Stimulated activated CD4-positive, alpha-beta T cell treated with anti-CD3 and anti-CD28 coated beads, Interleukin-12 subunit alpha, Interleukin-12 subunit beta, amount 100 ng/mL, for 4 hours (primary cell): ENCODE data around the gene GNG12.

Source experiments
- DNase-seq: peaks from one replicate; pipeline ENCODE4 v3.0.0-alpha.2; 2020

GNG12 gene

DNA sequence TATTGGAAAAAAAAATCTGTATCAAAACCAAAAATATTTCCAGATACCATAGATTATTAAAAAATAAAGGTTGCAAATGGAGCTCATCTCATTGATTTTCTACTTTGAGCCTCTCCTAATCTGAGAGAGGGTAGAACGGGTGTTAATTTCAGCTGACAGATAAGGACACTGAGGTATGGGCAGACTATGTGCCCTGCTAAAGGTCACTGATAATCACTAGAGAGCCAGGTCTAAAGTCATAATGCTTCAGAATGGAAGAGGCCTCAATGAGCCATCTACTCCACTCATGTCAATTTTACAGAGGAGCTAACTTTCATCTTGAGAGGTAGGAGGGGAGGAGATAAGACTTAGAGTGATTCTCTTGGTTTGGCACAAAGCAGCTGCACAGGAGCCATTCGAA, 21.0 kb downstream of the GNG12 start:
- DNase-seq, result no peak

DNA sequence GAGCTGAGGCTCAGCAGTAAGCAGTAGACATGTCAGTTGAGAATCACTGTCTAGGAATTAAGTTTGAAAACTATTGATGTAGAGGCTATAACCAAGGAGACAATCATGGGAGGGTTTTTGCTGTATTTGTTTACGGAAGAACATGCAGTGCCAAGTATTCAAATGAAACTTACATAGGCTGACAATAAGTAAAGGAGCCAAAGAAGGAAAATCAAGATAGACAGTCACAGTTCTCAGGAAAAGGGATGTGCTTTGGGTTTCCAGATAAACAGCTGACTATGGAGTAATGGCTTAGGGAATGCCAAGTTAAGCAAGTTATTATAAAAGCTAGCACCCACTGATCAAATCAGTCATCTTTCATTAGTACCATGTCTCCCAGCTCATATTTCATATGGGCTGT, 21.5 kb downstream of the GNG12 start:
- no peak for DNase-seq

DNA sequence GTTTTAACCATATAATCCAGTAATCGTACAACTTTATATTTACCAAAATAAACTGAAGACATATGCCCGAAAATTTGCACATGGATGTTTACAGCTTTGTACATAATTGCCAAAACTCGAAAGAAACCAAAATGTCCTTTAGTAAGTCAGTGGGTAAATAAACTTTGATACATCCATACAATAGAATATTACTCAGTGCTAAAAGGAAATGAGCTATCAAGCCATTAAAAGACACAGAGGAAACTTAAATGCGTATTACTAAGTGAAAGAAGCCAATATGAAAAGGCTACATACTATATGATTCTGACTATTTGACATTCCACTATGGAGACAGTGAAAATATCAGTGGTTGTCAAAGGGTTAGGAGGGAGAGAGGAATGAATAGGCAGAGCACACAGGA, 23.4 kb downstream of the GNG12 start:
- no peak for DNase-seq

DNA sequence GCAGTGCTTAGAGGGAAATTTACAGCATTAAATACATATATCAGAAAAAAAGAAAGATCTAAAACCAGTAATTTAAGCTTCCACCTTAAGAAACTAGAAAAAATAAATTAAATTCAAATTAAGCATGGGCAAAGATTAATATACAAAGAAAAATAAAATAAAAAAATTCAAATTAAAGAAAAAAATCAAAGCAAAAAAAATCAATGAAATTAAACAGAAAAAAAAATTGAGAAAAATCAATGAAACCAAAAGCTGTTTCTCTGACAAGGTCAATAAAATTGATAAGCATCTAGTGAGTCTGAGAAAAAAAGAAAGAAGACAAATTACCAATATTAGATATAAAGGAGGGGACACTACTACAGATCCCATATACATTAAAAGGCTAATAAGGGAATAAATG, 26.0 kb downstream of the GNG12 start:
- no peak for DNase-seq

DNA sequence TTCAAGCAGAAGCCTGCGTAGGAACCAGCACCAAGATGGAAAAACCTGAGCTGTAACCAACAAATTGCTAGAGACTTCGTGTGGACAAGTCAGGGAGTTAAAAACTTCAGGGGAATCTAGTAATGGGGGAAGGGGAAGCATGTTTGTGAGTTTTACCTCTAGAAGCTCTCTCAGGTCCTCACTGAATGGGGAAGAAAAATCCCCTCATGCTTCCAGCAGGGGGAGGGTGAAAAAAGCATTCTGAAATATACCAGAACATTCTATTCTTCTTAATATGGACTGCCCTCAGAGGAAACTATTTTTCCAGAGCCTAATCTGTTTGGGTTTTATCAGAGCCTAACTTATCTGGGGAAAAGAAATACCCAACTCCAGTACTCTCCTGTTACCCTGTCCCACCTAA, 28.6 kb downstream of the GNG12 start:
- DNase-seq, result no peak

DNA sequence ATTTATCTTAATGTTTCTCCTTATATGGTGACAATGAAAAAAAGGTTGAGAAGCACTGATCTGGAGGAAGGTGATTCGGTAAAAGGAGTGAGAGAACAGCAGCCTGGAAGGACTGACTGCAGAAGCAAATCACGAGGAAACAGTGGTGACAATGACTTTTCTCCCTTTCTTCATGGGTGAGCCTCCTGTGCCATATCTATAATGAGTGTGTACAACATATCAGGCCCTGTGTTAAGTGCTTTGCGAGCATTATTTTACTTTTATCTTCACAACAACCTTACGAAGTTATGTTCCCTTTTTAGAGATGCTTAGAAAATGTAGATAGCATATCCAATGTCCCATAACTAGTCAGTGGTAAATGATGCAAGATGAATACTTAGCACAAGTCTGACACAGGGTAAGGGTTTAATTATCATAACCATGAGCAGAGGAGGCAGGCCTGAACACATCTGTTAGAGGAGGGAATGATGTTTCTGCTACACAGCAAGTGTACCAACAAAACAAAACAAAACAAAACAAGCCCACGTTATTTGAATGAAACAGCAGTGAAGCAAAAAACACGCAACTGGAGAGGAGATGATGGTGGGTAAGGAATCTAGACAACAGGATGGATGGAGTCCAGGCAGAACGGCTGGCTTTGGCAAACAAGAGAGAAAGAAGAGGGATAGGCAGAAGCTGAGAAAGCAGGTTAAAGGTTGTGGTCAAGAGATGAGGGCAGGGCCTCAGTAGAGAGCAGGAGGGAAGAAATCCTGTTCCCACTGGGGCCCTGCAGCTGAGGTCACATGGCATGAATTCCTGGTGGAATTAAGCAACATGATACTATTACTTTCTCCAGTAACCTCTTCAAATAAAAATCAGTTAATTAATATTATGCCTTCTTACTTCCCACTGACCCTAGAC, 29.6 kb downstream of the GNG12 start:
- no peak for DNase-seq

DNA sequence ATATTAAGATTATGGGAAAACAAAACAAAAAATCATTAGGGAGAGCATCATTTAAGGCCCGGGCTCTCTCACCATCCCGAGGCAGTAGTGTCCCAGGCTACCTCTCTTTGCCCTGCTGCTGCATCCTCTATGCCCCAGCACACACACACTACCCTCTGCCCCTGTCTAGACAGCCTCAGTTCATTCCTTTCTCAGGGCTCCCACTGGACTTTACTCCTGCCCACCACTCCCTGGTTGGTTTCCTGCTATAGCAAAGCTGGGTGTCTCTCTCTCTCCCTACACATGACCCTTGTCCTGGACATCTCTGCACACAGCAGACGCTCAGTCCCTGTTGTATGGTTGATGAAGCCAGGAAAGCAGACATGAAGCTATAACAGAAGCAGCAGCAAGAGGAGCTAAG, 30.7 kb downstream of the GNG12 start:
- no peak for DNase-seq

DNA sequence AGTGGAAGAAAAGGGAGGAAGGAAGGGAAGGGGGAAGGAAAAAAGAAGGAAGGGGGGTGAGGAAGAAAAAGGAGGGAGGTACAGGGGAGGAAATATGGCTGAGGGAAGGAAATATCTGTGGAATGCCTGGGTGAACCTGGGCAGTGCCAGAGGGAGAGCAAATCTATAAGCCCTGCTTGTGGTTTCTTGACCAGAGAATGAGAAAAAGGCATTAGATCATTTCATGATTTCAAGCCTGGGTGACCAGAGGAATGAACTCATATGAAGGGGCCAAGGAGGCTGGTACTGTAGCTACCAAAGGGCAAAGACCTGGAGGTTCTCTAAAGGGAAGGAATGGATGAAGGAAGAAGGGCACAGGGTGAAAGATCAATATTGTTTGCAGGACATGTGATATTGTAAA, 31.4 kb downstream of the GNG12 start:
- DNase-seq, result no peak

DNA sequence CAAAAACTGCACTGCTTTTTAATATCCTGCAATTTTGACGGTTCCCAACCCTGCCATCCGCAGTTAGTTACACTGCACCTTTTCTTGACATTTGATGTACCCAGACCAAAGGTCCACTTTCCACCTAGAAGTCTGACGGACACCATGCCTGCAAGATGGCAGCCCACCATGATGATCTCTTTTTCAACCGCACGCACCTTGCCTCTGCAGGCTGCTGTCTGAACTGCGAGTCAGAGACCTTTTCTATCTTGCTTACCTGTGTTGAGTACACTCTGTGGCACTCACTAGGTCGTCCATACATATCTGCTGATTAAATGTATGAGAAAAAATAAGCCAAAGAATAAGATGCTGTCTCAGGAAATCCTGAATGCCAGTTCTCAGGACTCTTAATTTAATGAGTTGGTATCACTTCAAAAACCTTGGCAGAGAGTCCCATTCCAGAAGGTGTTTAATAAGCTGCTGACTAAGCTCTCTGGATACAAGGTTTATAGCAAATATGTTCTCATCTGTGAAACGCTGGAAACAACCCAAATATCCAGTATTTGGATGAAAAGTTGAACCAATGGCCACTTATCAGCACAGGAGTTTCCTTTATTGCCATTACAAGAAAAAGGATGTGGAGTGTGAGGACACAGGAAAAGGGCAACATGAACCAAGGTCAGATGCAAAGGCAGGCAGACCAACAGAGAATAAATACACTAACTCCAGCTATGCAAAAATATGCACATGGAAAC, 37.9 kb downstream of the GNG12 start:
- no peak for DNase-seq

DNA sequence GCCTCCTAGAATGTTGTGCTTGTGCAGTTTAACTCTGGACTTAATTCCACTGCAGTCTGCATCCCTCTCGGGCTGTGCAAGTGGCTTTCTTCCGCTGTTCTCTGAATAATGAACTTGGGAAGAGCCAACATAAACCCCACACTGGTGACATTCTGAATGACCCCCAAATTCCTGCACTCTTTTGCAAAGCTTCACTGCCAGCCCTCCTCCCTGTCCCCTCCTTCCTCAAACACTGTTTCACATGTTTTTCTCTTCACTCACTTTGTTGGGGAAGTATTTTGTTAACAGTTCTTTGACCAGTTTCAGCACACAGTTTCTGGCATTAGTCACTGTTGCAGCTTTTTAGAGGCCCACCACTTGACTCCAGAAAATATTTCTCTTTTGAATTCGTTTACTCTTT, 39.7 kb downstream of the GNG12 start:
- no peak for DNase-seq

DNA sequence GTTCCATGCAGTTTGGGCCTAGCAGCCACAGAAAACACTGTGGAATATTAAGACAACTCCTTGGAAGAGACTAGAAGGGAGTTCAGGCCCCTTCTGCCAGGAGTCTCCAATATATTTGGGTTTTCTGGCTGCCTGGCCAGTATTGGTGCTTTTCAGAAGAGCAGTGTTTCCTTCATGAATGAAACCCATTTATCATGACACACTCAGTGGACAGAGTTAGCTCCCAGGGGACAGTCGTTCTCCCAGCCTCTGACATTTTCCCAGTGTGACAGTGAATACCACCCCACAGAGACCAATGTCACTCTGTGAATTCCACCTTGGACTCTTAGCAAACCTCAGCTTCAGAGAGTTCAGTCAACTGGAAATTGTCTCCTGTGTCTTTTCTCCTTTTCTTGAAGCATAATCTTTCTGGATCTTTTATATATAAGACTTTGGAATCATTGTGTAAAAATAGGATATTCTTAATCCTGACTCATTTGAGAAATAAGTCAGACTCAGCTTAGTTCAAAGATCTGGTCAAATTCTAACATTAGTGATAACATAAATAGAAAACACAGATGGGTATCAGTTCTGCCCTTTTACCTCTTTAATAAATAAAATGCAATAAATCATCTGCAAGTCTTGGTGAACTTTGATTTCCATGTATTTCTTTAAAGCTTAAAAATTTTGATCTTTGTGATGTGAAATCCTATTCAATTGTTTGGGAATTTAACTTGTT, 40.4 kb downstream of the GNG12 start:
- no peak for DNase-seq

DNA sequence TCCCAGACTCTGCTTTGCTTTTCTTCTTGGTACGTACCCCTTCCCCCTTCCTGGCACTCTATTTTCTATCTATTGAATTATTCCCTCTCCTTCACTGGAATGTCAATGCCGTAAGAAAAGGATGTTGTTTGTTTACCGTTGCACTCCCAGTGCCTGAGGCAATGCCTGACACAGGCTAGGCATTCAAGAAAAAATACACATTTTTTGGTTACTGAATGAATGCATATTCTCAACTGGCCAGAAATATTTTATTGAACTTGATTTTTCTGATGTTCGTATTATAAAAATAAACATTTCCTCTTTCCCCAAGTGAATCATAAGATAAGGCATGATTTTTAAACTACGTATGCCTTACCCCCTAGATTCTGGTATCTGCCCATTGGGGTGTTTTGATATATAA, 41.2 kb downstream of the GNG12 start:
- no peak for DNase-seq

DNA sequence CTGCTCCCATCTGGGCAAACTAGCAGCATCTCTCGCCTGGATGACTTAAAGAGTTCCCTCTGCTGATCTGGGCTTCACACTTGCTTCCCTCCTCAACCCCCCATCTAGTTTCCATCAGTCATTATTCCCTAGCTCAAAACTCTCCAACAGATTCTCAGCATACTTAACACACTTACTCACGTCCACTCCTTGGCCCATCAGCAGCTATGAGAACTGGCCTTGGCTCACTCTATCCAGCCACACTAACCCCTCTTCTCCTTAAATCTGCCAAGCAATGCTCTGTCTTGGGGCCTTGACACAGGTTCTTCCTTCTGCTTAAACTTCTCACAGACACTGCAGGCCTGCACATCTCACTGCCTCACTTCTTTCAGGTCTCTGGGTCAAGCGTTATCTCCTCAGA, 41.6 kb downstream of the GNG12 start:
- DNase-seq, result no peak

DNA sequence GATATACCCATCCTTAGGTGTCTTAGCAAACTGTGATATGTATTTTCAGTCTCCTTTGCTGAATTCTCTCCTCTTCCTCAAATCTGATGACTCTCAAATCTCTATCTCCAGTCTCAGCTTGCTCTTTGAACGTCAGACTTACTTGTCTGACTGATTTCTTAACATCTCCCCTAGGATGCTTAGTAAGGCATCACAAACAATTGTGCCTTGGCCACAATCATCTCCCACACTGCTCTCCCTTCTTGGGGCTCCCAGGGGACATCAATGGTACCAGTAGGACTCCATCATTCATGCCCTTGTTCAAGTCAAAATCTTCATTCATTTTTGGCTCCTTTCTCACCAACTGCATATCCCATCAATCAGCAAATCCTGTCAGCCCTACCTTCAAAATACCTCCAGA, 42.0 kb downstream of the GNG12 start:
- no peak for DNase-seq

DNA sequence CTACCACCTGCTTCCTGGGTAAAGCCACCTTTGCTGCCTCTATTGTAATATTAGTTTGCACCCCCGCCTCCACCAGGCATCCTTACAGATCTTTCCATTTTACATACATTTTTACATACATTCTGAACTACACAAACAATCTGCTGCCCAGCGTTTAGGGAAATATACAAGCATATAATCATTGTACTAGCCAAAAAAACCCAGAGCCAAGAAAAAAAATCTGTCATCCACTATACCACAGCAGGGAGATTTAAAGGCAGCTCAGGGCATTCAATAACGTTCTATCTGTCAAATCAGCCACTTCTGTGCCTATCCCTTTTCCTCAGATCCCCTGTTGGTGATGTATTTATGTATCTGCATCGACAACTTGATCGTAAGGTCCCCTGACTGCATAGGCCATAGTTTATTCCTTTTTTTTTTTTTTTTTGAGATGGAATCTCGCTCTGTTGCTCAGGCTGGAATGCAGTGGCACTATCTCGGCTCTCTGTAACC, 43.0 kb downstream of the GNG12 start:
- no peak for DNase-seq

DNA sequence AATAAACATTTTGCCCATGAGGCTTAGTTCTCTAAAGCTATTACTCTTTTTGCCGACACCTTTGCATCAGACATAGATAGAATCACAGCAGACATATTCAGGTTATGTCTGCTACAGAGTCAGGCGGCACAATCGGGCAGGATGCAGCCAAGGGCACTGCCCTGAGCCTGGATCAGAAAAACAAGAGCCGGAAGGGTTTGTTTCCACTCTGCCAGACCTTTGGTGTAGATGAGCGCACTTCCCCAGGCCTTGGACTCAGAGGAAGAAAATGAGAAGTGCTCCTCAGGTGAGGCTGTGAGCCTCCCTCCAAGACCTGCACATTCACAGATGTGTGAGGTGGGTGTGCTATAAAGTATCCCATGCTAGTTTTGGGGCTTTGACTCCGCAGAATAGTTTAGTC, 43.7 kb downstream of the GNG12 start:
- DNase-seq, result no peak

DNA sequence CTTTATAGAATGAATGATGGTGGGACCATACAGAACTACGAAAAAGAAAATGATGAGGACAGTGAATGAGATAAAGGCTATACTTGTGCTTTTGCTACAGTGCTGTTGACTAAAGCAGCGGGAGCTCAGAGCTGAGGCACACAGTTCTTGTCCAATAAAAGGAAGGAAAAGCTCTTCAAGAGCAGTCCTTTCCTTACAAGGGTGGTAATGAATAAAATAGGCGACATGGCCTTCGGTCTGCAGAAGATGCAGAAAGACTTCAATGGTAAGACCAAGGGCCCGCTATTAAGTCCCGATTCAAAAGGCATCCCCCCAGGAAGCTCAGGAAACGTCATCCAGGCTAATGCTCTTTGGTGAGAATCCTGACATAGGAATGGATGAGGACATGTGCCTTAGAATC, 44.4 kb downstream of the GNG12 start:
- DNase-seq, result no peak

DNA sequence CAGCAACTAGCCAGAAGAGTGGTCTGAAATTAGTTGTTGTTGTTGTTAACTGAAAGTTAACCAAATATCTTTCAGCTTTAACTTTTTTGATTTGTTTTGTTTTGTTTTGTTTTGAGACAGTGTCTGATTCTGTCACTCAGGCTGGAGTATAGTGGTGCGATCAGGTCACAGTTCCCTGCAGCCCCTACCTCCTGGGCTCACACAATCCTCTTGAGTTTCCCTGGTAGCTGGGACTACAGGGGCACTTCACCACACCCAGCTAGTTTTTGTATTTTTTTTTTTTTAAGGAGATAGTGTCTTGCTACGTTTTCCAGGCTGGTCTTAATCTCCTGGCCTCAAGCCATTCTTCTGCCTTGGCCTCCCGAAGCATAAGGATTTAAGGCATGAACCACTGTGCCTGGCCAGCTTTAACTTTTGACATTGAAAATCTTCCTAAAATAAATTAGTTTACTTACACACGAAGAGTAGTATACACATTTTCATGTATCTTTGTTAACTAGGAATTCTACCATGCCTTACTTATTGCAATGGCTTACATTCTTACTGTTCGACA, 45.0 kb downstream of the GNG12 start:
- no peak for DNase-seq

DNA sequence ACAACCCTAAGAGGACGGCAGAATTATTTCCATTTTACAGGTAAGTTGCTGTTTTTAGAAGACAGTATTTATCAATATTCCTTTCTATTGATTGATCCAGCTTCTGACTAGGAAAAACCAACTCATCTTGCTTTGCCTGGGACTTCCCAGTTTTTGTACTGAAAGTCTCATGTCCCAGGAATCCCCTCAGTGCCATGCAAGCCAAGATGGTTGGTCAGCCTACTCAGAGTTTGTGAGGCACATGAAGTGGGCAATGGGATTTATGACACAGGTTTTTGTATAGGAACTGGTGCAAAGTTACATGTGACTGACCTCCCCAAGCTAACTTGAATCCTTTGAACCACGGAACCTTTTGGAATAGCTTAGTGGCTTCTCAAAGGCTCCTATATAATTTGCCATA, 45.5 kb downstream of the GNG12 start:
- no peak for DNase-seq

DNA sequence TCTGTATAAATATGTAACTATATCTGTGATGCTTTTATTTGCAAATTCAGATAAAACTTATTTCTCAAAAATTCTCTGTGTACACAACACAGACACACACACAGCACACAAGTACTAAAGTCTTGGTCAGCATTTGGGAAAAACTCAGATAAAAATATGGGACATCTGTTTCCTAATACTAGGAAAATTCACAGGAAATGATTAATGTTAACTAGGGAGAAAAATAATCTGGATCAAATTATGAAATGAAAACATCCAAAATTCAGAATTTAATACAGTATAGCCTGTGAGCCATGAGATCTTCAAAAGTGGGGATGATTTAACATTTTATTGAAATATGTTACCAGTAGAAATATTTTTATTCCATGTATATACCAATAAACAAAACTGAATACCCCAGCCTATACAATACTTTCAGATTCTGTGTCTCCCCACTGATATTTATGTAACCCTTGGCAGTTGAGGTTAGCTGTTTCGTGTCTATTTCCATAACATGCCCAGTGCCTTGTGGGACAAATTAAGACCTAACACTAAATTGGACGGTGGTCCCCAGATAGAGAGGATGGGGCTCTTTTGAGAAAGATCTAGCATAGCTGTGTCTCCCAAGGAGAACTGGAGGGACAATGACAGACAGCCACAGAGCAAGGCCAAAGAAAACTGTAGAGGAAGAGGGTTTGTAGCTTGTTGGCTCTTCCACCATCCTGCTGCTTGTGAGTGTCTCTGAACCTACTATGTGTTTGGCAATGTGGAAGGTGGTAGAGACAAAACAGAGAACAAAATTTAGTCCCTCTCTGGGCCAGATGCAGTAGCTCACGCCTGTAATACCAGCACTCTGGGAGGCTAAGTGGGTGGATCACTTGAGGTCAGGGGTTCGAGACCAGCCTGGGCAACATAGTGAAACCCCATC, 47.2 kb downstream of the GNG12 start:
- no peak for DNase-seq

DNA sequence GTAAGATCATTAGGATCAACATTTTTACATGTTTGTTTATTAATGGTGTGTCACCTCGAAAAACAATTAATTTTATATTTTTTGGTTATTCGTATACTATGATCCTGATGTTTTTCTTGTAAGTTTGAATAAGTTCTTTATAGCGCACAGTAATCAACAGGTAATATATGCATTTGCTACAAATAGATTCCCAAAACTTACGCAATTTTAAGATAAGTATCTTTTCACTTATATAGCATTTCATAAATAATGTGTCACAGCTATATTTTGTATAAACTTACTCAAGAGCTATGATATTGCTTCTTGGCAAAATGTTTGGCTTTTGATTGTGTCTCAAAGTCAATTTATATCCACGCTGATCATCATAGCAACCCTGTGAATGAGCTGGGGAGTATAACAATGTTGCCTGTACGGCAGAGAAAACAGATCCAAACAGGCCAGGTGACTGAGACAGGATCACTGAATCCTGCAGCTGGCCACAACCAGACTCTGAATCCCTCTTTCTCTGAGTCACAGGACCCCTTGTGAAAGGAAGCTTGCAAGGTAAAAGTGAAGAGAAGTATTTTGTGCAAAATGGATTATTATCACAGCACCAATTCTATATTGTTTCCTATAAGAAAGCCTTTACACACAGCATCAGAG, 48.6 kb downstream of the GNG12 start:
- DNase-seq, result no peak

DNA sequence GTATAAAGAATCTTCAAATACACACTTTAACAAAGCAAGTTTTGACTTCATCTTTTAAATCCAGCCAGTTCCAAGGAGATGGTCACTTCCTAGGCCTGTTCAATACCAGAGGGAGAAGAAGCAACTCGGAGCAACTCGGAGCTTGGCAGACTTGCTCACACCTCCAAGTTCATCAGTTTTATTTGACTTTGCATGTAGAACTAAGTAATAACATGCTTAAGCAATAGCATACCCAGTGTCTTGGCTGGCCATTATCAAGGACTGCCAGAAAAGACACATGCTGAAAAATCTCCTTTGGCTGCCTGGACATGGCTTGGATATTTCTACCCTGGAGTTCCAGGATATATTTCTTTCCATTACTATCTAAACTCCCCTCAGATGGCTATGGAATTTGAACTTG, 52.6 kb downstream of the GNG12 start:
- DNase-seq, result no peak
